Thoracic aorta (tissue), 2 donors: ENCODE data around the gene SLC45A2. TPM values are rescaled to one million over a fixed set of nuclear protein-coding genes. Genes with fewer than 3 reads are reported as not detected.

Source experiments
- ATAC-seq: fragments of 150-250 bp; one replicate; pipeline ENCODE4 v1.8.0; 2017; ENCODE audit warnings: low read depth; ENCODE audit not compliant: insufficient number of reproducible peaks, low FRiP score
- DNase-seq: peaks from one replicate; pipeline ENCODE4 v3.0.0-alpha.2; 2020; ENCODE audit warnings: low spot score
- H3K27ac ChIP-seq, 2 donors: fragments of 200-600 bp; sonication (generic); 1 replicate in 1 of 2; 2 replicates in 1 of 2; pipeline ENCODE4 v1.5.1; 2016; ENCODE audit warnings: mild to moderate bottlenecking in 2 of 2, moderate library complexity in 2 of 2
- H3K27me3 ChIP-seq: fragments of 200-600 bp; sonication (generic); replicated peaks from 2 replicates; pipeline ENCODE4 v1.6.0; 2016; ENCODE audit warnings: mild to moderate bottlenecking; ENCODE audit not compliant: insufficient read depth
- H3K36me3 ChIP-seq: fragments of 200-600 bp; sonication (generic); one replicate; pipeline ENCODE4 v1.5.1; 2016
- H3K4me1 ChIP-seq, 2 donors: fragments of 200-600 bp; sonication (generic); 1 replicate in 1 of 2; 2 replicates in 1 of 2; pipeline versions ENCODE4 v1.5.1 to v1.6.0; 2016; ENCODE audit warnings: low read depth in 2 of 2, mild to moderate bottlenecking in 1 of 2; ENCODE audit not compliant: control insufficient read depth in 1 of 2
- H3K4me3 ChIP-seq: fragments of 200-600 bp; sonication (generic); 2 replicates; pipeline ENCODE4 v1.5.1; 2016; ENCODE audit warnings: mild to moderate bottlenecking
- H3K9me3 ChIP-seq: fragments of 200-600 bp; sonication (generic); 2 replicates; pipeline ENCODE4 v1.5.1; 2016
- CTCF ChIP-seq: fragments of 200-600 bp; sonication (generic); IDR thresholded peaks from one replicate; pipeline ENCODE4 v1.5.1; 2019; ENCODE audit warnings: antibody characterized with exemption
- total RNA-seq, 2 donors: library from RNA; depleted of rRNA; stranded (reverse); fragments of >200 nt; gene quantifications; one replicate each; pipeline versions ENCODE4 v1.1.0 to v1.2.3, GENCODE V29; 2016

Gene SLC45A2
- total RNA-seq, 2 donors from 2014 or later: not detected

GRCh38 chr5:33994845-33995244, 10.4 kb upstream of the SLC45A2 start:
- DNase-seq: no peak
- Histone ChIP-seq H3K36me3 (peaks cover 2% of the 10 kb centered on the region), H3K9me3 (no peaks in the 10 kb centered on the region)

GRCh38 chr5:33992864-33993263, 8.4 kb upstream of the SLC45A2 start:
- ATAC-seq: no peak
- no peak for DNase-seq
- H3K4me3 ChIP-seq: no peak overlapping the region
- H3K4me1 ChIP-seq: peaks cover 0 to 6% of the 10 kb centered on the region in 2 donors
- no peaks in the 10 kb centered on the region for H3K9me3 ChIP-seq
- no peak overlapping the region for H3K27ac ChIP-seq
- no peak for TF ChIP-seq CTCF
- peaks cover 15% of the 10 kb centered on the region for H3K36me3 ChIP-seq
- no peaks in the 10 kb centered on the region for H3K27me3 ChIP-seq

More at GRCh38 chr5:33994845-33995244, 10.4 kb upstream of the SLC45A2 start:
- Histone ChIP-seq H3K4me1 (peaks cover 0 to 6% of the 10 kb centered on the region in 2 donors), H3K27me3 (no peaks in the 10 kb centered on the region), H3K4me3 (no peak overlapping the region), H3K27ac (no peak overlapping the region)
- ATAC-seq: no peak
- no peak for TF ChIP-seq CTCF

- no peaks in the 10 kb centered on the region for H3K4me1 ChIP-seq
- no peak for ATAC-seq
- H3K27me3 ChIP-seq: no peaks in the 10 kb centered on the region
- no peak for DNase-seq
- no peaks in the 10 kb centered on the region for H3K9me3 ChIP-seq
- no peak overlapping the region for H3K4me3 ChIP-seq
- H3K27ac ChIP-seq: no peak overlapping the region
- no peak for TF ChIP-seq CTCF
- peaks cover 15% of the 10 kb centered on the region for H3K36me3 ChIP-seq
Observed at GRCh38 chr5:33985447-33985846, 954 bp upstream of the SLC45A2 start.

GRCh38 chr5:33984178-33984577, 315 bp downstream of the SLC45A2 start:
- no peak for TF ChIP-seq CTCF
- Histone ChIP-seq H3K36me3 (peaks cover 15% of the 10 kb centered on the region), H3K27me3 (no peaks in the 10 kb centered on the region), H3K27ac (no peak overlapping the region), H3K4me1 (no peaks in the 10 kb centered on the region), H3K9me3 (no peaks in the 10 kb centered on the region), H3K4me3 (no peak overlapping the region)
- ATAC-seq (no peak), DNase-seq (no peak)

- H3K36me3 ChIP-seq: no peaks in the 10 kb centered on the region
- no peaks in the 10 kb centered on the region for H3K27me3 ChIP-seq
- H3K4me3 ChIP-seq: no peak overlapping the region
- DNase-seq (no peak), ATAC-seq (no peak)
- no peak overlapping the region for H3K27ac ChIP-seq
- TF ChIP-seq CTCF: no peak
- no peaks in the 10 kb centered on the region for H3K4me1 ChIP-seq
- no peaks in the 10 kb centered on the region for H3K9me3 ChIP-seq
Observed at GRCh38 chr5:33981408-33982162, 2.9 kb downstream of the SLC45A2 start.
